BLaER1 treated with 17β-estradiol and CSF1 and Interleukin-3, amounts not matched to agents 10 nM and 100 nM (cell line): ENCODE data around the gene INTS4.
"Not testable (repeated sequence)": the region's sequence is repeated elsewhere in the genome, so short reads cannot be mapped to it uniquely, and the experiment has no call there.

Source experiments
- H3K27ac ChIP-seq, 11 experiments: shearing (Covaris generic); formaldehyde crosslinking; 2 replicates each; pipeline ENCODE4 v1.8.1; 2022
- H3K27me3 ChIP-seq, 11 experiments: shearing (Covaris generic); formaldehyde crosslinking; 2 replicates each; pipeline ENCODE4 v1.8.1; 2022
- H3K36me3 ChIP-seq, 11 experiments: shearing (Covaris generic); formaldehyde crosslinking; 2 replicates each; pipeline ENCODE4 v1.8.1; 2022
- H3K4me1 ChIP-seq, 10 experiments: shearing (Covaris generic); formaldehyde crosslinking; 2 replicates each; pipeline ENCODE4 v1.8.1; 2022
- H3K4me2 ChIP-seq, 11 experiments: shearing (Covaris generic); formaldehyde crosslinking; 2 replicates each; pipeline ENCODE4 v1.8.1; 2022
- H3K4me3 ChIP-seq, 10 experiments: shearing (Covaris generic); formaldehyde crosslinking; 2 replicates each; pipeline ENCODE4 v1.8.1; 2022
- H3K9ac ChIP-seq, 11 experiments: shearing (Covaris generic); formaldehyde crosslinking; 2 replicates each; pipeline ENCODE4 v1.8.1; 2022
- H3K9me3 ChIP-seq, 11 experiments: shearing (Covaris generic); formaldehyde crosslinking; replicated peaks in 1 of 11; 2 replicates each; pipeline ENCODE4 v1.8.1; 2022
- H4K20me1 ChIP-seq, 11 experiments: shearing (Covaris generic); formaldehyde crosslinking; 2 replicates each; pipeline ENCODE4 v1.8.1; 2022
- Cebpa-rat ChIP-seq, 11 experiments: shearing (Covaris generic); IDR thresholded peaks; 2 replicates each; pipeline ENCODE4 v1.8.1; 2022

INTS4 gene

DNA sequence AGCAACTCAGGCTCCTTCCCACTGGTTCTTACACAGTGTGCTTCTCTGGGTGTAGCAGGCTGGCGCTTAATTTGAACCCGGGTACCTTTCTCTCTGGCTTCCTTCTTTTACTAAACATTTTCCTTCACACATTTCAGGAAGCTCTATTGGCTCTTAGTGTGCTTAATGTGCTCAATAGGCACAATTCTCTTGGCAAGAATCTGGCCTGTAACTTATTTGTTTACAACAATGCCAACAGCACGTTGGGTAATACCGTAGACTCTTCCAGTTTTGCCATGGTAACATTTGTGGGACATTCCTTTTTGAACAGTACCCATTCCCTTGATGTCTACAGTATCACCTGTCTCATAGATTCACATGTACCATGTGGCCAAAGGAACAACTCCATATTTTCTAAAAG, 125.7 kb downstream of the INTS4 start:
- peaks cover 26 to 61% (median 45%) of the 10 kb centered on the region in 11 experiments for H3K36me3 ChIP-seq
- TF ChIP-seq Cebpa-rat (IDR thresholded peaks at IDR 0.05): no peak
- H3K4me2 ChIP-seq: no peak overlapping the region
- no peak overlapping the region for H3K9ac ChIP-seq
- H3K27me3 ChIP-seq: no peaks in the 10 kb centered on the region
- H3K4me1 ChIP-seq: no peaks in the 10 kb centered on the region
- H3K27ac ChIP-seq: no peak overlapping the region
- no peak overlapping the region for H3K4me3 ChIP-seq
- no peaks in the 10 kb centered on the region for H4K20me1 ChIP-seq
- no peaks in the 10 kb centered on the region for H3K9me3 ChIP-seq

DNA sequence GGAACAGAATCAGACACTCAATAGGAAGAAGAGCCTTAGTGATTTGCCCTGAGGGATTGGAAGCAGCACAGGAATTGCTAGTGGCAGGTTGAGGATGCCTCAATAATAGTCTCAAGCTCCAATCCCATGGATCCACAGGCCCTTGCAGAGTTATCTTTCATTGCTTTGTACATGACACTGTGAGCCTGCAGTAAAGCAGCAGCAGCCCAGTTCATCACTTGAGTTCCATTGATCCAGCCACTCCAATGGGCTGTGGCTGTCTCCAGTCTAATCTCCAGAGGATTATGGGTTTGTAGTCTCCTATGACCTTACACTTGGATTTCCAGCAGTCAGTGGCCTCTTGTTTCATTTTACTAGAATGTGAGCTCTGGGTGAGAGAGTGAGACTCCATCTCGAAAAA, 128.1 kb downstream of the INTS4 start:
- no peaks in the 10 kb centered on the region for H3K27me3 ChIP-seq
- H3K27ac ChIP-seq: no peak overlapping the region
- H3K9me3 ChIP-seq: no peaks in the 10 kb centered on the region

GRCh38 chr11:77865805-77866204, 128.7 kb downstream of the INTS4 start:
- no peaks in the 10 kb centered on the region for H4K20me1 ChIP-seq
- H3K4me1 ChIP-seq: no peaks in the 10 kb centered on the region
- H3K27me3 ChIP-seq: no peaks in the 10 kb centered on the region
- no peak overlapping the region for H3K4me3 ChIP-seq
- peaks cover 12 to 43% (median 29%) of the 10 kb centered on the region in 11 experiments for H3K36me3 ChIP-seq
- no peak overlapping the region for H3K4me2 ChIP-seq
- TF ChIP-seq Cebpa-rat (IDR thresholded peaks at IDR 0.05): no peak
- no peak overlapping the region for H3K9ac ChIP-seq
- no peaks in the 10 kb centered on the region for H3K9me3 ChIP-seq
- H3K27ac ChIP-seq: no peak overlapping the region

More for the DNA sequence above, 128.1 kb downstream of the INTS4 start:
- H3K4me1 ChIP-seq: no peaks in the 10 kb centered on the region
- peaks cover 12 to 45% (median 32%) of the 10 kb centered on the region in 11 experiments for H3K36me3 ChIP-seq
- no peak for TF ChIP-seq Cebpa-rat (IDR thresholded peaks at IDR 0.05)
- no peak overlapping the region for H3K4me3 ChIP-seq
- H3K4me2 ChIP-seq: no peak overlapping the region
- H4K20me1 ChIP-seq: no peaks in the 10 kb centered on the region
- H3K9ac ChIP-seq: no peak overlapping the region

GRCh38 chr11:77861444-77861843, 133.0 kb downstream of the INTS4 start:
- H3K4me1 ChIP-seq, H3K27me3 ChIP-seq, H4K20me1 ChIP-seq, H3K4me2 ChIP-seq, H3K9ac ChIP-seq, H3K4me3 ChIP-seq, H3K27ac ChIP-seq: not testable (repeated sequence)
- H3K36me3 ChIP-seq: peaks cover 8 to 36% (median 24%) of the 10 kb centered on the region in 11 experiments; a peak in 19 of 22 replicates
- peaks cover 7 to 15% (median 12%) of the 10 kb centered on the region in 11 experiments for H3K9me3 ChIP-seq

DNA sequence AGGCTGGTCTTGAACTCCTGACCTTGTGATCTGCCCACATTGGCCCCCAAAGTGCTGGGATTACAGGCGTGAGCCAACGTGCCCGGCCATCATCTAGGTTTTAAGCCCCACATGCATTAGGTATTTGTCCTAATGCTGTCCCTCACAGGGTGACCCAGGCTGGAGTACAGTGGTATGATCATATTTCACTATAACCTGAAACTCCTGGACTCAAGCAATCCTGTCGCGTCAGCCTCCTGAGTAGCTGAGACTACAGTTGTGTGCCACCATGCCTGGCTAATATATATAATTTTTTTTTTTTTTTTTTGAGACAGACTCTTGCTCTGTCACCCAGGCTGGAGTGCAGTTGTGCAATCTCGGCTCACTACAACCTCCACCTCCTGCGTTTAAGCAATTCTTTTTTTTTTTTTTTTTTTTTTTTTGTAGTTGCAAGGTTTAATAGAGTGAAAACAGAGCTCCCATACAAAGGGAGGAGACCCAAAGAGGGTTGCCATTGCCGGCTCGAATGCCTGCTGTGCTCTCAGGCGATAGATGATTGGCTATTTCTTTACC, 136.5 kb downstream of the INTS4 start:
- not testable (repeated sequence) for H3K4me1 ChIP-seq, H3K4me3 ChIP-seq, H3K27ac ChIP-seq, H3K9ac ChIP-seq, H4K20me1 ChIP-seq, H3K4me2 ChIP-seq, H3K27me3 ChIP-seq
- H3K36me3 ChIP-seq: peaks cover 40 to 61% (median 51%) of the 10 kb centered on the region in 11 experiments
- H3K9me3 ChIP-seq: peaks cover 42 to 49% (median 47%) of the 10 kb centered on the region in 11 experiments

DNA sequence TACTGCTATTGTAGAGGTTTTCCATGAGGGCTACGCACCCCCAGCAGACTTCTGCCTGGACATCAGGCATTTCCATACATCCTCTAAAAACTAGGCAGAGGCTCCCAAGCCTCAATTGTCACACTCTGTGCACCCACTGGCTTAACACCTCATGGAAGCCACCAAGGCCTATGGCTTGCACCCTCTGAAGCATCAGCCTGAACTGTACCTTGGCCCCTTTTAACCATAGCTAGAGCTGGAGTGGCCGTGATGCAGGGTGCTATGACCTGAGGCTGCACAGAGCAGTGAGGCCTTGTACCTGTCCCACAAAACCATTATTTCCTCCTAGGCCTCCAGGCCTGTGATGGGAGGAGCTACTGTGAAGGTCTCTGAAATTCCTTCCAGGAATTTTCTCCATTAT, 139.6 kb downstream of the INTS4 start:
- H3K4me2 ChIP-seq: no peak overlapping the region
- H3K27ac ChIP-seq: no peak overlapping the region
- no peak overlapping the region for H3K9ac ChIP-seq
- no peaks in the 10 kb centered on the region for H3K27me3 ChIP-seq
- no peaks in the 10 kb centered on the region for H4K20me1 ChIP-seq
- no peaks in the 10 kb centered on the region for H3K4me1 ChIP-seq
- no peak for TF ChIP-seq Cebpa-rat (IDR thresholded peaks at IDR 0.05)
- H3K4me3 ChIP-seq: peak overlapping the region in 7 of 10 experiments; percentile 3 to 44 (median 19); a peak in 7 of 20 replicates
- peaks cover 45 to 61% (median 50%) of the 10 kb centered on the region in 11 experiments for H3K9me3 ChIP-seq
- peaks cover 48 to 74% (median 61%) of the 10 kb centered on the region in 11 experiments for H3K36me3 ChIP-seq

DNA sequence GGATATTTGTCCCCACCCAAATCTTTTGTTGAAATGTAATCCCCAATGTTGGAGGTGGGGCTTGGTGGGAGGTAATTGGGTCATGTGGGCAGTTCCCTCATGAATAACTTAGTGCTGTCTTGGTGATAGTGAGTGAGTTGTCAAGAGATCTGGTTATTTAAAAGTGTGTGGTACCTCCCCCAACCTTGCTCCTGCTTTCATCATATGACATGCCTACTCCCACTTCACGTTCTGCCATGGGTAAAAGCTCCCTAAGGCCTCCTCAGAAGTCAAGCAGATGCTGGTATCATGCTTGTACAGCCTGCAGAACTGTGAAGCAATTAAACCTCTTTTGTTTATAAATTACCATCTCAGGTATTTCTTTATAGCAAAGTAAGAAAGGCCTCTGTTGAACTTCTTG, 143.0 kb downstream of the INTS4 start:
- H4K20me1 ChIP-seq: no peaks in the 10 kb centered on the region
- H3K4me3 ChIP-seq: no peak overlapping the region
- H3K4me2 ChIP-seq: no peak overlapping the region
- H3K27ac ChIP-seq: no peak overlapping the region
- peaks cover 44 to 85% (median 72%) of the 10 kb centered on the region in 11 experiments for H3K36me3 ChIP-seq
- no peaks in the 10 kb centered on the region for H3K27me3 ChIP-seq
- no peak for TF ChIP-seq Cebpa-rat (IDR thresholded peaks at IDR 0.05)
- H3K4me1 ChIP-seq: peaks cover 0 to 8% (median 0%) of the 10 kb centered on the region in 10 experiments; a peak in 4 of 20 replicates
- no peak overlapping the region for H3K9ac ChIP-seq
- peaks cover 42 to 51% (median 44%) of the 10 kb centered on the region in 11 experiments for H3K9me3 ChIP-seq

DNA sequence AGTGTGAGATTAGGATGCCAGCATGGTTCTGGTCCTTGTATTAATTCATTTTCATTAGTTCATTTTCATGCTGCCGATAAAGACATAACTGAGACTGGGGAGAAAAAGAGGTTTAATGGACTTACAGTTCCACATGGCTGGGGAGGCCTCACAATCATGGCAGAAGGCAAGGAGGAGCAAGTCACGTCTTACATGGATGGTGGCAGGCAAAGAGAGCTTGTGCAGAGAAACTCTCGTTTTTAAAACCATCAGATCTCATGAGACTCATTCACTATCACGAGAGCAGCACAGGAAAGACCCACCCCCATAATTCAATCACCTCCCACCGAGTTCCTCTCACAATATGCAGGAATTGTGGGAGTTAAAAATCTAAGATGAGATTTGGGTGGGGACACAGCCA, 150.8 kb downstream of the INTS4 start:
- Histone ChIP-seq H3K4me1 (peaks cover 0 to 26% (median 2%) of the 10 kb centered on the region in 10 experiments; a peak in 6 of 20 replicates), H3K36me3 (peaks cover 38 to 70% (median 58%) of the 10 kb centered on the region in 11 experiments), H3K9me3 (peaks cover 29 to 53% (median 39%) of the 10 kb centered on the region in 11 experiments)
- not testable (repeated sequence) for H3K27me3 ChIP-seq, H4K20me1 ChIP-seq, H3K27ac ChIP-seq, H3K9ac ChIP-seq, H3K4me3 ChIP-seq, H3K4me2 ChIP-seq

GRCh38 chr11:77842441-77843121, 151.9 kb downstream of the INTS4 start:
- Histone ChIP-seq H3K4me1 (peaks cover 0 to 26% (median 2%) of the 10 kb centered on the region in 10 experiments; a peak in 6 of 20 replicates), H4K20me1 (no peaks in the 10 kb centered on the region), H3K9me3 (peaks cover 29 to 56% (median 40%) of the 10 kb centered on the region in 11 experiments), H3K36me3 (peaks cover 33 to 60% (median 47%) of the 10 kb centered on the region in 11 experiments), H3K4me2 (0 out of 22 replicates have a peak overlapping the region, but pooled peaks of 2 of the 11 experiments have one; percentile 4 to 13), H3K4me3 (no peak overlapping the region), H3K27me3 (no peaks in the 10 kb centered on the region), H3K27ac (no peak overlapping the region), H3K9ac (no peak overlapping the region)
- TF ChIP-seq Cebpa-rat (IDR thresholded peaks at IDR 0.05): no peak

GRCh38 chr11:77833302-77833701, 161.2 kb downstream of the INTS4 start:
- Histone ChIP-seq H3K27ac (no peak overlapping the region), H3K4me3 (no peak overlapping the region), H3K36me3 (peaks cover 0 to 15% (median 6%) of the 10 kb centered on the region in 11 experiments; a peak in 10 of 22 replicates), H3K4me1 (no peaks in the 10 kb centered on the region), H3K27me3 (no peaks in the 10 kb centered on the region), H3K9me3 (peaks cover 9 to 20% (median 15%) of the 10 kb centered on the region in 11 experiments), H3K9ac (no peak overlapping the region), H4K20me1 (no peaks in the 10 kb centered on the region), H3K4me2 (no peak overlapping the region)
- no peak for TF ChIP-seq Cebpa-rat (IDR thresholded peaks at IDR 0.05)
